GM19025 (cell line): Measurements from ENCODE around the gene IL1F10.

Experiments
- ATAC-seq: cut with Tn5 transposase; IDR thresholded peaks from one replicate; pipeline ENCODE4 v1.9.1; 2021; ENCODE audit warnings: mild to moderate bottlenecking, low read depth, moderate library complexity; ENCODE audit not compliant: unreplicated experiment

IL1F10 gene

GRCh38 chr2:113105047-113105785 is 37.4 kb downstream of the IL1F10 start:
- ATAC-seq, result no peak

GRCh38 chr2:113111121-113111520 is 43.4 kb downstream of the IL1F10 start:
- ATAC-seq, result no peak

- ATAC-seq, result no peak
Measured at GRCh38 chr2:113111823-113112287, 44.1 kb downstream of the IL1F10 start.

- no peak for ATAC-seq
Measured at GRCh38 chr2:113112441-113112840, 44.7 kb downstream of the IL1F10 start.

GRCh38 chr2:113112871-113113270 is 45.1 kb downstream of the IL1F10 start:
- no peak for ATAC-seq

GRCh38 chr2:113113807-113114206 is 46.0 kb downstream of the IL1F10 start:
- ATAC-seq, result no peak

GRCh38 chr2:113114224-113114945 is 46.6 kb downstream of the IL1F10 start:
- ATAC-seq, result no peak

GRCh38 chr2:113114996-113115395 is 47.2 kb downstream of the IL1F10 start:
- no peak for ATAC-seq

GRCh38 chr2:113116100-113116958 is 48.6 kb downstream of the IL1F10 start:
- ATAC-seq, result no peak

- no peak for ATAC-seq
Measured at GRCh38 chr2:113117541-113118262, 49.9 kb downstream of the IL1F10 start.

- no peak for ATAC-seq
Measured at GRCh38 chr2:113118263-113118657, 50.5 kb downstream of the IL1F10 start.

GRCh38 chr2:113119111-113119510 is 51.3 kb downstream of the IL1F10 start:
- no peak for ATAC-seq

- ATAC-seq, result no peak
Measured at GRCh38 chr2:113120861-113121260, 53.1 kb downstream of the IL1F10 start.

GRCh38 chr2:113122364-113122763 is 54.6 kb downstream of the IL1F10 start:
- no peak for ATAC-seq

GRCh38 chr2:113123726-113124125 is 56.0 kb downstream of the IL1F10 start:
- ATAC-seq, result no peak

- no peak for ATAC-seq
Measured at GRCh38 chr2:113124181-113124961, 56.6 kb downstream of the IL1F10 start.
